ENCODE data around the gene DLG2.

The DLG2 gene

DNA sequence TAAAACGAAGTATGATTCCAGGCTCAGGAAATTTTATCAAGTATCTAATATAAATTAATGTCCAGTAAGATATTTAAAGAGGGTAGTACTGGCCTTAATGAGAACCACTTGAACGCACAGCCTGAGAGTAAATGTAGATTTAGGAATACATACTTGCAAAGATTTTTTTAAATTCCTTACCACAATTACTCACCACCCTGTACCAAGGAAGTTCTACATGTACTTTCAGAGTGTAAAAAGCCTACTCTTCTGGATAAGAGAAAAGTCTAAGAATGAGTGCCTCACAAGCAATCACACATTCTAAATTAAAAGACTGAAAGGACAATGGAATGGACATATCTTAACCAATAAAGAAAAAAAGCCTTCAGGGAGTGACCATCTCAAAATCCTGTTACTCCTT is 697.4 kb downstream of the DLG2 start:
- in situ Hi-C loops (cut with HindIII; ENCODE audit: low sequenced_read_pairs), result no loop called here

DNA sequence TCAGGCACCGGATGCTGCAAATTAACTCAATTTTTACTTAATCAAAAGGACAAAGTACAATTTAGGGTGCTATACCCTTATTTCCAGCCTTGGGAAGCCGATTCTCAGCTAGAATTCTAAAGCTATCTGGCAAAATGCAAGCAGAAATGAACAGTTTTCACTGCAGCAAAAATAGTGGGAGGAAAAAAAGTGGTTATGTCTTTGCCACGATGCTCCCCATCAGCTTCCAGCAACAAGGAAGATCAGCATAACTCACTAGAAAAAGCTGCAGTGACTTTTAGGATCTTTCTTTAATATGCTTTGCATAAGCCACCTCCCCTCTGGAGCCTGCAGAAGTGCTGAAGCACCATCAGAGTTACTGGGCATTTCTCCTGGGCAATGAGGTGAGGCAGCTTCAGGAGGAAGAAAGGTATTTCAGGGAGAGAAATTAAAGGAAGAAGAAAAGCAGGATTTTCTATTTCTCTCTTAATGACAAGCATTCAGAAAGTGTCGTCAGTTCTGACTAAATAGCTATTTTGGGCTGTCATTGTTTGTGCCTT is 702.9 kb downstream of the DLG2 start:
- in situ Hi-C loops (cut with HindIII; ENCODE audit: low sequenced_read_pairs), result no loop called here

DNA sequence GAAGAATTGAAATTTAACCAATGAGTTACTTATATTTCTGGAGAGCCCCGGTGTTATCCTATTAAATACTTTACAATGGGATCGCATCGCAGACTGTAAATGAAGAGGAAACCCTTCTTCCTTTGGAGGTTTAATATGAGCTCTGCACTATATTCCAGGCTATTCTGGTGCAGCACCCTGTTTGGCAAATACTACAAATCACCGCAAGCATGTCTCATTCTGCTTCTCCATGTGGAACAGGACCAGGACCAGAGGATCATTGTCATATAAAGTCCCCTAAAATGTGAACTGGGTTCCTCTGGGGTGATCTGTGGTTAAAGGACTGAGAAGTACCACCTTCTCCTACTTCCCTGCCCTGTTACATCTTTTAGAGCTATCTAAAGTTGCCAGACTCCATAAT is 703.7 kb downstream of the DLG2 start:
- in situ Hi-C loops (cut with HindIII; ENCODE audit: low sequenced_read_pairs), result no loop called here

DNA sequence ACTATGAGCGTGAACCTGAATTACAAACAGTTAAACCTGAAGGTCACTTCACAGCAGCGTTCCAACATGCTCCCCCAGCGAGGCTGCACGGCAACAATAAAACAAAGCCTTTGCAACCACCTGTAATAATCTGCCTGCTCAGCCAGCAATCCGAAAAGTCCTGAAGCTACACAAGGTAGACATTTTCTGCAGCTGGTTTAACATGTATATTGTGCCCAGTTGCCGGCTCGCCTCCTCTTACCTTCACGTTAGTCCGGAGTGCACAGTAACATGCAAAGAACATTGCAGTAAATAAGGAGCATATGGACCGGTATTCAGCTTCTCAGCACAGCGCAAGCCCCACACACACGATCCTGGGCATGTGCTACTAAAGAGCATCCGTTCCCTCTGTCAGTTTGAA is 704.3 kb downstream of the DLG2 start:
- in situ Hi-C loops (cut with HindIII; ENCODE audit: low sequenced_read_pairs), result no loop called here

DNA sequence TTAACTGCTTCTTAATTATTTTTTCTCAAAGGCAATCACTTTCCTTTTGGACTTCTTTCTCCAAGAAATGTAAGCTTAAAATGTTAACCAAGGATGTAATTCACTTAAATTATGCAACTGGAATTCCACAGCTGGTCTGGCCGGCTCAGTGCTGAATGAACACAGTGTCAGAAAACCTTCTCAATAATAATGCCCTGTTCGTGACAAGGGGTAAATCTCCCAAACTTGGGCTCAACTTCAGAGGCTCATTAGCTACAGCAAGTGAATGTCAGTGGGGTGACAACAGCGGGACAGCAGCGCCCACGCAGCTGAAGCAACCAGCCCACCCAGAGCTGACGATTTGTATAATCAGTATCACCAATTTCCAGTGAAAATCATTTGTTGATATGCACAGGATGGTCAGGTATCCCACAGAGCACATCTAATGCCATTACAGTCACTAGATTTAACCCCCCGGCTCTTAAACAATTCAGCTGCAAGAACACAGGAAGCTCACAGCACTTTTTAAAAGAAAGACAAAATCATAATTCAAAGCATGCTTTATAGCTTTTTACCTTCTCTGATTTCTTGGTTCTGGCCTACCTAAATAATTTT is 704.8 kb downstream of the DLG2 start:
- in situ Hi-C loops (cut with HindIII; ENCODE audit: low sequenced_read_pairs), result no loop called here

DNA sequence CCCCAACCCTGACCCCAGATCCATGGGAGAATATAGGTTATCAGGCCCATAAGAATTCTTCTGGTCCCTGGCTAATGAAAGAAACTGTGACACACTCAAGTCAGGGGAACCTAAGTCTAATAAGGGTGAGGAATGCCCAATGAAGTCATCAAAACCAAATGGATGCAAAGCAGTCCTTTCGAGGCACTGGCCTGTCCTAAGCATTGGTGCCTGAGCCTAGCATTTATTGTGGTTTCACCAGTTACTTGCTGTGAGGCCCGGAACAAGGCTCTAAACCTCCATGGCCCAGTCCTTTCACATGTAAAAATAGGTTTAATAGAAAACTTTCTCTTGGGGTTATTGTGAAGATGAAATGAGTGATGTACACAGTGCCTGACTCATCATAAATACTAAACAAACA is 712.6 kb downstream of the DLG2 start:
- in situ Hi-C loops (cut with HindIII; ENCODE audit: low sequenced_read_pairs), result no loop called here

DNA sequence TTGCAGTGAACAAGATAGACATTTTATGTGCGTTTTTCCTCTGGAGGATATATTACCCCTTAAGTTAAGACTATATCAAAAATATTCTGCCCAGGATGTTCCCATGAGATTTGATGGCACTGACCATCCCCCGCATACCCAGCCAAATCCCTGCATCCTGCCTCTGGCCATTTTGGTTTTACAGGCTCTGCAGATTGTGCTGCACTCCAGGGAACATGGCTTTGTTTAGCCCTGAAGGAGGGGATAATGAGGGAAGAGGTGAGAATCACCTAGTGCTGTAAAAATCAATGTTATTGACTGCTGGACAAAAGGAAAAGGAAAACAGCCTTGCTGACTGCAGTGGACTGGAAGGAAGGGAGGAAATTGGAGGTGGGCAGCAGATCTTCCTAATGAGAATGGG is 717.4 kb downstream of the DLG2 start:
- in situ Hi-C loops (cut with HindIII; ENCODE audit: low sequenced_read_pairs), result no loop called here

DNA sequence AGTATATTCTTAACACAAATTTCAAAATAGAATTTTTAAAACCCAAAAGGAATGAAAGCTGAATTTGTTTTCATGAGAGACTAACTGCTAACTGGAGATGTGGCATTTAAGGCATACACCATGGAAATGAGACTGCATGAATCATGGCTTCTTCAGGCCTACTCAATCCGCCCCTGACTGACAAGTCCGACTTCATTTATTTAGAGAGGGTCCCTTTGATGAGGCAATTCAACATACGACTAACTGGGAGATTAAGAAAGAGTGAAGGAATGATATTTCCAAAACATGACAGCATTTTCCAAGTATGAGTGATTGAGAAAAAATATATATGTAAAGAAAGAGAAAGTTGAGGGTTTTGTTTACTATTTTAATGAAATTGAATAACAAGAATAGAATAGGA is 720.1 kb downstream of the DLG2 start:
- in situ Hi-C loops (cut with HindIII; ENCODE audit: low sequenced_read_pairs), result no loop called here

DNA sequence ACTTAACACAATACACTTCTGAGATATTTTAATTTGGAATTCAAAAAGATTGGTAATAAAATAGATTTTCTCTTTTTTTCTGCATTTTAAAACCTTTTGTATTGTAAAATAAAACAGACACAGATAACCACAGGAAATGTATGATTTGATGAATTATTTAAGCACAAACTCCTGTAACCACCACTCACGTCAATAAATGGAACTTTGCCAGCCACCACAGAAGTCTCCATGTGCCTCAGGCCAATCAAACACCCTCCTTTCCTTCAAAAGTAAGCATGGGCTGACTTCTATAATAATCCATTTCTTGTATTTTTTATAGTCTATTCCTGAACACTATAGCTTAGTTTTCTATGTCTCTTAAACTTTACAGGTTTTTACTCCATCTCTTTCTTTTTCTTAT is 721.7 kb downstream of the DLG2 start:
- in situ Hi-C loops (cut with HindIII; ENCODE audit: low sequenced_read_pairs), result no loop called here

DNA sequence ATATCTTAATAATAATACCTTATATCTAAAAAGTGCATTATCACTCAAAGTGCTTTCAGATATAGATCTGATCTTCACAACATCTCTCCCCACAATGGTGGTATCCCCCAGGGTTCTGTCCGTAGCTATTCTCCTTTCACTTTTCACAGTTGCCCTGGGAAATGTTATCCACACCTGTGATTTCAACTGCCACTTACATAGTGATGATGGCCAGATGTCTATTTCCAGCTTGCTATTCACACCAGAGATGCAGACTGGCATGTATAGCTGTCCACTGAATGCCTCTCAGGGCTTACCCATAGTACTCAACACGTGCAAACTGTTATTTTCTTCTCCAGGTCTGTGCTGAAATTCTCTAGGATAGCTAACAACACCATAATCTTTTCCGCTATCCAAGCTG is 724.7 kb downstream of the DLG2 start:
- in situ Hi-C loops (cut with HindIII; ENCODE audit: low sequenced_read_pairs), result no loop called here

DNA sequence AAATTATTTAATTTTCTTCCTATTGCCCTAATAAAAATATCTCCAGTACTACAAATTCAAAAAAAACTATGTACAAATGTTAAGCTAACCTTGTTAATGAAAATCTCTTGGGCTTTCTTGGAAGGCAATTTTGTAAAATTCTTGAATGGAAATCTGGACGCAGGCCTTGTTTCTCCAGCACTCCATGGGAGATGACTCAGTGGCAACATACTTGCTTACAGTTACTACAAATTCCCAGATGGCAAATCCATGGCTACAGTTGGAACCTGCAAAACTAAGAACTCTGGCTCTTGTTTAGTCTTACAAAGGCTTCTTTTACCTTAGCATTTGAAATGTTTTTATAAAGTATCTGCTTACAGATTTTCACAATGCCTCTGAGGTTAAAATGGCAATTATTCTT is 725.2 kb downstream of the DLG2 start:
- in situ Hi-C loops (cut with HindIII; ENCODE audit: low sequenced_read_pairs), result no loop called here

DNA sequence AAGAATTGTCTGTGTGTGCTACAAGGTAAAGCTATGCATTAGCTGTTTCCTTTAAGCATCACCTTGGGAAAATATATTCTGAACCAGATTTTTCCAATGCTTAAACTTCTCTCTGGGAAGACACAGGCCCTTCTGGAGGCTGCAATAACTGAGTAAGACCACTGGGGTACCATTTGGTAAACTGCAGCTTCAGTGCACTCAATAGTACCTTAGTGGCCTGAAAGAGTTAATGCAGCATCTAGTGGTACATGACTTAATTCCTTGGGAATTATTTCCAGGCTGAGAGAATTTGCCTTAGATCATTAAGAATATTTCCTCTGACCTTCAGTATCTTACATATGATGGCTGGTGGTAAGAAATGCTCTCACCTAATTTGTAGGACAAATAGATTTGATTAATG is 727.4 kb downstream of the DLG2 start:
- in situ Hi-C loops (cut with HindIII; ENCODE audit: low sequenced_read_pairs), result no loop called here

DNA sequence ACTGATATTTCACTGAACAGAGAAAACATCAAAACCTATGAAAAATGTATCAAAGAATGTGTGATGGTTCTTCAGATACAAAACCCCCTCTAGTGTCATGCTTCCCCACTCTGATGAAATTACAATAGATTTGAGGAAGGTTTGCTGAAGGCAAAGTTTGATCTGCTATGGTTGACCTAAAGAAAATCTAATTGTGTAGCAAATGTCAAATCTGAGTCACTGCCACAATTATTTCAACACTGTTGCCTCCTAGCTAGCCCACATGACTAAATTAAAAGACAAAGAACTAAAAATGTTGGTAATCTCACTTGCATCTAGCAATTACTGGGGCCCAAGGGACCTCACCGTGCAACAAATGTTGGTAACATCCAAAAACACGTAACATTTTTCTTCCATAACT is 728.0 kb downstream of the DLG2 start:
- in situ Hi-C loops (cut with HindIII; ENCODE audit: low sequenced_read_pairs), result no loop called here

DNA sequence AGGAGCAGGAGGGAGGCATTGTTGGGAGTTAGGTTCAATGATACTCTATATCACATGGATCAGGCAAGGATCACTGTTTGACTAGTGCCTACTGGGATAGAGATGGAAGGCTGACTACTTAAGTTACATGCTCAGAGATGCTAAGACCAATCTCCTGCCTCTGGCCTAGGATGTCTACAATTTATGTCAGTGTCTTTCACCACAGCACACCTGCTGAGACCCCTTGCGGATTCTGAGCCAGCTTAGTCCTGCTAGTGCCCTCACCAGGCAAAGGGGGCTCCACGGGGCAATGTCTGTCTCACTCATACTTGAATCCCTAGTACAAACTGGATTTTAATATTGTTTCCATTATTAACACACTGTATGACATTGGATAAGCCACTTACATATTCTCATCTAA is 732.5 kb downstream of the DLG2 start:
- in situ Hi-C loops (cut with HindIII; ENCODE audit: low sequenced_read_pairs), result no loop called here

DNA sequence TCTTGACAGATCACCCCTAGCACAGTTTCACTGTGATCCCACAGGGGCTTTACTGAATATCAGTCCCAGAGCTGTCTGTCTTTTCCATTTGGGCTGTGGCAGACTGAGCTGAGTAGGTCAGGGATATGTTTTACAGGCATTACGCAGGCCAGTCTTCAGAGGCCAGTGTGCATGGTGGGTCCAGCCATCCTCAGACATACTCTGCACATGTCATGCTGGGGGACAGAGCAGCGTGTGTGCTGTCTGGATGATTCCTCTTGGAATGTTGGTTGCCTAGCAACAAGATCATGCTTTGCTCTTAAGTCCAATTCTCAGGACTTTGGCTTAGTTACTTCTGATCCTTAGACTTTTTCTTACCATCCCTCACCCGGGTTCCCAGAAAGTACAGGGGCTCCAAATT is 736.5 kb downstream of the DLG2 start:
- in situ Hi-C loops (cut with HindIII; ENCODE audit: low sequenced_read_pairs), result no loop called here

DNA sequence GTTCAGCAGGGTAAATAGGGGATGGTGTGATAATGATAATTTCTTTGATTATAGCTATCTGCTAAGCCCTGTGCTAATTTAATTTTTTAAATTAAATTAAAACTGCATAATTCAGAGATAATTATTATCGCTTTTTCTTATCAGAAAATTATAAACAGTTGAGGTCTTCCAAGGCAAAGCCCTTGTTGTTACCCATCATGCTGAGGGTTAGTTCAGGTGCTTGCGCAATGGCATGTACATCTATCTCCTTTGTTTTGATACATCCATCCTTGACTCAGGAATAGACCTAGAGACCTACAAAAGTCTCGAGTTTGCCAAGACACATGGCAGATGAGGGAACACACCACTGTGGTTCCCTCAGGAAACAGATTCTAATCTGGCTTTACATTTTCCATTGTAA is 737.6 kb downstream of the DLG2 start:
- in situ Hi-C loops (cut with HindIII; ENCODE audit: low sequenced_read_pairs), result no loop called here

DNA sequence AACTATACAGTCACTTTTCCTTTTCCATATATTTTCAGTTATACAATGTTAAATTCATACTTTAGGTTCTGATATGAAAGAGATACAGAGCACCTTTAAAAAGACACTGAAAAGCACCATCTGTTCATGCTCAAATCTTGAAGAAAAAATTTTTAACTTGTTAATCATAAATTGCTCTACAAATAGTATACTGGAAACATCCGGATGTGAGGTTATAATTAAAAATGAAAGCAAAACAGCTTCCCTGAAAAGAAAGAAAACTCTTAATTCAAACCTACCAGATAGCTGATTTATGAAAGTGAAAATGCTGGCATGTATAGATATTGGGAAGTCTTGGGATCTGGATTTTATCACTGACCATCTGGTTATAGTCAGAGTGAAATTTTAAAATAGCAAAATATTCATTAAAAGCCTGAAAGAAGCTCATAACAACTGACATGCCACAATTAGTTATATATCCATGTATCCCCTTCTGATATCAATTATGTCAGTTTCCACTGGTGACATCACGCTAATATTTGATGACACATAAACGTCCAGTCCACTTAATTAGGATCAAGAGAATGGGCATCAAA is 740.0 kb downstream of the DLG2 start:
- in situ Hi-C loops (cut with HindIII; ENCODE audit: low sequenced_read_pairs), result no loop called here

DNA sequence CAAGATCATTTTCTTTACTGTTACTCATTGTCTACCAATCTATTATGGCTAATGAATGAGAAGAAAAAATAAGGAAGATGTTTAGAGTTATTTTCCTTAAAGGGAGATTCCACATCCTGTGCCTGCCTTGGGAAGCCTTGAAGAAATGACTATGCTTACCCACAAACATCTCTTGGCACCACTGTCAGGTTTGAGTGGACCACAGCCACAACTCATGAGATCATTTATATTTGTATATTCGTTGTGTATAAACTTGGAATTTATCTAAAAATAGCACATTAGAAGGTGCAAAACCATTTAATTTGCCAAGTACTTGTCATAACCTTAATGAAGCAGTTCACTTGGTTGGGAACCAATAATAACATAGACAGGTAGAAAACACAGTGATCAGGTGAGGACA is 740.8 kb downstream of the DLG2 start:
- in situ Hi-C loops (cut with HindIII; ENCODE audit: low sequenced_read_pairs), result no loop called here

DNA sequence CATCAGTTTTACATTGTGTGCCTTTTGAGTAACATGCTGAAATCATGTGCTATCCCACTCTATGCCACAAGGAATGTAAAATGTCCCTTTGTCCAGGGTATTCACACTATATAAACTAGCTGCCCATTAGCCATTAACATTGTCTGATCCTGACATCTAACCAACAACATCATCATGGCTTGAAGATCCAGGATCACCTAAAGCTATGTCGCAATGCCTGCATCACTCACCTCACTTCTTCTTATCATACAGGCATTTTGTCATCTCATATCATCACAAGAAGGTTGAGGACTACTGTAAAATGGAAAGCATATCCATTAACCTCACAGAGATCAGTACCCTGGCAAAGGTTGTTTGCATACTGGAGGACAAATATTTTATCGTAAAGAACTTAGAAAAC is 742.3 kb downstream of the DLG2 start:
- in situ Hi-C loops (cut with HindIII; ENCODE audit: low sequenced_read_pairs), result no loop called here

DNA sequence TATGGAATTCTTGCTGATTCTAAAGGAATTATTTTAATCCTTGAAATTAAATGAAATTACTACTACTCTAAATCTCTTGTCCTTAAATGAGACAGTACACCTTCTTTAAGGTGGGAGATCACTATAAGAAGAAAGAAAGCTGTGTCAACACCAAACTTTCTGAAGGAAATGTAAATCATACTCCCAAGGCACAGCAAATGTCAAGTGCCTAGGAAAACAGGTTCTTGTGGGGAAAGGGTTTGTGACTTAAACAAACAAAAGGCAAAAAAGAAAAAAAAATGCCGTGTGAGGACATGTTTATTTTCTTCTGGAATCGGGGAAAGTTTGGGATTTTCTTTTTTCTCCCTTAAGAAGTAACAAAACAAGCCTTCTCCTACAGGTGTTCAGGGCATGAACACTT is 745.1 kb downstream of the DLG2 start:
- in situ Hi-C loops (cut with HindIII; ENCODE audit: low sequenced_read_pairs), result no loop called here

DNA sequence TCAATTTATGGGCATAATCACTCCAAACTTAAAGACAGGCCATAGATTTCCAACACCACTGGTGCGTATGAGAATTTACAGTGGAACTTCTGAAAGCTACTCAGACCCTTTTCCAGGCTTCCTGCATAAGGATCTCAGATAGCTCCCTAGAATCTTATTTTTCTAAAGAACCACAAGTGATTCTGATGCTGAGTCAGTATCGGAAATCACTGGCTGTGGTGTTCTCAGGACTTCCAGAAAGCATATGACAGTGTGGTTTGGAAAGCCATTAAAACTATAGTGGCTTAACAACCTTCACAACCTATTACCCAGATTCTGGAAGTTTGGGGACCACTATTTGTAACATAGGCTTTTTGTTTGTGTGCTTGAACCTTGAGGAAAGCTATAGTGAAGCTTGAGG is 756.0 kb downstream of the DLG2 start:
- in situ Hi-C loops (cut with HindIII; ENCODE audit: low sequenced_read_pairs), result no loop called here

DNA sequence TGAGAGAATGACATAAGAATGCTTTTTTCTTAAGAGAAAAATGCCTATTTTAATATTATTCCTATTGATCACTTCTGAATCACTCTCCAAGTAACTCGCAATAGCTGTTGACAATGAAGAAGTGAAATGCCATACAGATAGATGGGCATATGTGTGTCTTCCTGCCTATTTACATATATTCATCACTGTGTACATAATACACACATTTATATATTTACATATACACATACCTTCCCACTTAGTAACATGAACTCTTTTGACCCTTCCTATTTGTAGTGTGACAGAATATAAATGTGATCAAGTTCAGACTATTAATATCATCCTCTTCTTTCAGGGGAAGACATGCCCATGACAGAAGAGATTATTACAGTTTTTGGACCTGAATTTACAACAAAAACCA is 756.7 kb downstream of the DLG2 start:
- in situ Hi-C loops (cut with HindIII; ENCODE audit: low sequenced_read_pairs), result no loop called here

DNA sequence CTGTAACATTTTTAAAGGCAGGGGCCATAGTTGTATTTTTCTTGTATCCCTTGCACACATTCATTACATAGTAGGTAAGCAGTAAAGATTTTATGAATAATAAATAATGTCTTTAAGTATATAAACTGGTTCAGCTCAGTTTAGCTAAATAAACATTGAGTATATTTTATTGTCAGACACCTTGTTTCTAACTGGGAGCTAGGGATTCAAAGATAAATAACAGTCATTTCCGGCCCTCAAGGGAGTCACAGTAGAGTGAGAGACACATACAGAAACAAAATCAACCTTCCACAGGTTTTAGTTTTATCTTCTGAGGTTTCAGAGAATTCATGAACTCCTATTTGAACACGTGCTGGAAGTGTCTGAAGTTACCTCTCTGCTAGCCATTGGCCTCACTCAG is 760.2 kb downstream of the DLG2 start:
- in situ Hi-C loops (cut with HindIII; ENCODE audit: low sequenced_read_pairs), result no loop called here

All from DLD1 (cell line).